Occipital lobe (tissue), 2 donors: ENCODE results near the gene YWHAG. TPM values are rescaled to one million over a fixed set of nuclear protein-coding genes. Genes with fewer than 3 reads are reported as not detected.
"Not testable (repeated sequence)": the region's sequence is repeated elsewhere in the genome, so short reads cannot be mapped to it uniquely, and the experiment has no call there.

Experiments
- DNase-seq: peaks from one replicate; lab custom pipeline; 2025; lab: John Stamatoyannopoulos, UW
- total RNA-seq: library from RNA; depleted of rRNA; stranded (reverse); fragments of >200 nt; gene quantifications from one replicate; pipeline ENCODE4 v1.2.3, GENCODE V29; 2014

YWHAG gene
- total RNA-seq, 1 donor from 2014 or later, result 387 TPM

DNA sequence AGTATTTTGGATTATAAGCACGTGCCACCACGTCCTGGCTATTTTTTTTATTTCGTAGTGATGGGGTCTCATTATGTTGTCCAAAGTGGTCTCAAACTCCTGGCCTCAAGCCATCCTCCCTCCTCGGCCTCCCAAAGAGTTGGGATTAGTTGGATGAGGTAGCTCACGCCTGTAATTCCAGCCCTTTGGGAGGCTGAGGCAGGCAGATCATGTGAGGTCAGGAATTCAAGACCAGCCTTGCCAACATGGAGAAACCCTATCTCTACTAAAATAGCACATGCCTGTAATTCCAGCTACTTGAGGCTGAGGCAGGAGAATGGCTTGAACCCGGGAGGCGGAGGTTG lies 21.8 kb upstream of the YWHAG start:
- DNase-seq, result no peak

DNA sequence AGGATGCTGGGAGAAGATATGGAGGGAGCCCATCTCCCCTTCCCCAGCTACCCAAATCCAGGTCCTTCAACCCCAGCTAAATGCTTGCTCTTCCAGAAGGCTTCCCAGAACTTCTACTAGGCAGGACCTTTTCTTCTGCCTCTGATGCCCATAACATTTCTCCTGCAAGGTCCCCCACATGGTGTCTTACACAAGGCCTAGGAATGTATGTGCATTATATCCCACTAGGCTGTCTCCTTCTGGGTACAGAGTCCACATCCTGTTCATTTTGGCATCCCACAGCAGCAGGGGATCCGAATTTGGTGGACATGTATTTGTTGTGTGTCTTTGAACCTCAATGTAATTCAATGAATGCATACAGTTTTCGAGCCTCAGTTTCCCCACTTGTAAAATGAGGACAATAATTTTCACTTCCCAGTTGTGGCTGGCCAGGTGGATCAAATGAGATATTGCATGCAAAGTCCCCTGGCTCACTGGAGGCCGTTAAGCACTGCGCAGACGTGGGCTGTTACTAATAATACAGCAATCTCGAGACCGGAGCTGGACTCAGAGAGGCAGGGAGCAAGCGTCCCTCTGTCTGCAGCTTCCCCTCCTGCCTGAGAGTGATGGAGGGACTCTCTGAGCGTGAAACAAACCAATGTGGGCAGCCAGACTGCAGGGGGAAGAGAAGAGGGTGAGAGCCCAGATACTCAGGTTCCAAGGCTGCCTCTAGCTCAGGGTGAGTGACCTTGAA lies 18.6 kb upstream of the YWHAG start:
- no peak for DNase-seq

DNA sequence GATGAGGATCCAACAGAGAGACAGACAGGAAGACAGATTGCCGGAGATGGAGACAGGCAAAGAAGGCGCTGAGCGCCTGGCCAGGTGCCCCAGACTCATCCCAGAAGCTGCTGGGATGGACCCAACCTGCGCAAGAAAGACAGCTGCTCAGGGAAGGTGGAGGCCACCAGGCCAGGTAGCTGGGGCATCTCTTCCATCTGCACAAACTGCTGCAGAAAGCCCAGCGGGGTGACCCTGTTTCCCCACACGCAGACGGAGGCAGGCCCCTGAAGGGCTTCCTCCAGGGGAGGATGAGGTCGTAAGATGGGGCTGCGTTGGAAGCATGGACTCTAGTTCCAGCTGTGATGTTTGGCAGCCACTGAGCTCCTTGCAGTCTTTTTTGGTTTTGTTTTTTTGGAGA lies 16.5 kb upstream of the YWHAG start:
- no peak for DNase-seq

- DNase-seq, result no peak
Measured at GRCh38 chr7:76372984-76373833, 14.4 kb upstream of the YWHAG start.

DNA sequence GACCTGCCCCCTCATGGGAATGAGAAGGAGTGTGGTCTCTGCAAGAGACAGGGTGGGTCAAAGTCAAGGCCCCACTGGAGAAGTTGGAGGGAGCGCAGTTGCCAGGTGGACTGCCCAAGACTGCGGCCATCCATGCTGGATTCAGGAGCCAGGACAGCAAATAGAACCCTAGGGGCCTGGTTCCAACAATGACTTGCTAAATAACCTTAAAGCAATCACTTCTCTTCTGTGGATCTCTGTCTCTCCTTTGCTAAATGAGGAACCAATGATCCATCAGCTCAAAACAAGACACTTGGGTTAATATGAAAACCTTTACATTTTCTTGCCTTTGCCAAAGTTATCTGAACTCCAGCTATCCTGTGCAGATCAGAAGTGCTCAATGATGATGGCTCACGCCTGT lies 12.6 kb upstream of the YWHAG start:
- DNase-seq, result no peak

GRCh38 chr7:76369018-76369417 lies 10.2 kb upstream of the YWHAG start:
- DNase-seq, result no peak

DNA sequence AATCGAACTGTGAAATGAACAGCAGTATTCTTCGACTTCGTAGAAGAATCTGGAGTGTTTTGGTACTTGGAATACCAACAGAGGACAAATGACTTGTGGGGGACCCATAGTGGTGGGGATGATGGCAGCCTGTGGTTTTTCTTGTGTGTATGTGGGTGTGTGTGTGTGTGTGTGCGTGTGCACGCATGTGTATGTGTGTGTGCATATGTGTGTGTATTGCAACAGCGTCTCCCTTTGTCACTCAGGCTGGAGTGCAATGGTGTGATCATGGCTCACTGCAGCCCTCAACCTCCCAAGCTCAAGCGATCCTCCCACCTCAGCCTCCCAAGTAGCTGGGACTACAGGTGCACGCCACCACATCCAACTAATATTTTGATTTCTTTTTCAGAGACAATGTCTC lies 9.4 kb upstream of the YWHAG start:
- DNase-seq, result no peak

DNA sequence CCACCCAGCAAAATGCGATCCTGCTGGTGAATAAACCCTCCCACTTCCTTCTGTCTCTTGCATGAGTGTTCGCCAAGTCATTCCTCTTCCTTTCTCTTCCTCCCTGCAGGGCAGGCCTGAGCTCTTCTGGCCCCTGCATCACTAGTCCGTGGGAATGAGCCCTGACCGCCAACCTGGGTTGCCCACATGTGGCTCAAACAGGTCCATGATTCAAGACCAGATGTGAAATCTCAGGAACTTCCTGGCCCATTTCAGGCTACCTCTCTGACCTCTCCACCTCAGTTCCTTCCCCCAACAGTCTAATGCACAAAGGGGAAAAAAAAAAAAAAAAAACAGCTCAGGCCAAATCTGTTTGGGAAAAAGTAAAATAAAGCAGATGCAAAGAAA lies 5.4 kb upstream of the YWHAG start:
- DNase-seq, result no peak

- not testable (repeated sequence) for DNase-seq
Measured at GRCh38 chr7:76363754-76364153, 5.0 kb upstream of the YWHAG start.

GRCh38 chr7:76359978-76360638 lies 1.3 kb upstream of the YWHAG start:
- DNase-seq, result no peak

DNA sequence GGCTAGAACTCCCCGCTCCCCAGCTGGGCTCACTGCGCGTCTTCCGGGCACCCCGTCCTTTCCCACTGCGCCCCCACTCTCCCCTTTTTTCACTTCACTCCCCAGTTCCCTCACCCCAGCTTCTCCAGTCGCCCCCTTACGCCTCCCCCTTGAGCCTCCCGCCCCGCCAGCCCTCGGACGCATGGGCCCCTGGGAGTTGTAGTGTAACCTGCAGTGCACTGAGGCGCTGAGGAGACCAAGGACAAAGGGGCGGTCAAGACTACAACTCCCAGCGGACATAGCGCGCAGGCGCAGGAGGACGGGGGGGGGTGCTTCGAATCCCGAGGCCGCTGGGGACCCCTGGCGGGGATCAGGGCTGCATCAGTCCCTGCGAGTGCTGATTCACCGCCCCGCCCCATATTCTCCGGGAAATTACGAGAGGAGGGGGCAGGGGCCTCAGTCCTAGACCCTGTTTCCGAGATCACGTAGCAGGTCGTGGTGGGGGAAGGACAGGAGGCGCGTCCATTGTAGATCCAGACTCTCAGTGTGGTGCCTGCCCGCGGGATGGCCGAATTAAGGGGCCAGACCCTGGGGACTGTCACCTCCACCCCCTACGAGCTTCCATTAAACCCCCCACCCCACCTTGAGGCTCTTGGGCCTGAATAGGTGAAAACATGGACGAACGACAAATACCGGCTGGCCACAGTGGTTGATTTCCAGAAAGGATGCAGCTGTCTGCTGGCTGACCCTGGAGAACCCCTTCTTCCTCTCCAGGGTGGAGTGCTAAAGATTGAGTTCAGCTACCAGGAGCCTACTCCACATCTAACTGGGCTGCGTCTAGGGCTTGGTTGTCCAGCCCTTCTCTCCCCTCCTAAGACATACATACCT lies 553 bp upstream of the YWHAG start:
- DNase-seq, result peak; percentile 99

- peak; percentile 62 for DNase-seq
Measured at GRCh38 chr7:76358011-76358480, 745 bp downstream of the YWHAG start.

DNA sequence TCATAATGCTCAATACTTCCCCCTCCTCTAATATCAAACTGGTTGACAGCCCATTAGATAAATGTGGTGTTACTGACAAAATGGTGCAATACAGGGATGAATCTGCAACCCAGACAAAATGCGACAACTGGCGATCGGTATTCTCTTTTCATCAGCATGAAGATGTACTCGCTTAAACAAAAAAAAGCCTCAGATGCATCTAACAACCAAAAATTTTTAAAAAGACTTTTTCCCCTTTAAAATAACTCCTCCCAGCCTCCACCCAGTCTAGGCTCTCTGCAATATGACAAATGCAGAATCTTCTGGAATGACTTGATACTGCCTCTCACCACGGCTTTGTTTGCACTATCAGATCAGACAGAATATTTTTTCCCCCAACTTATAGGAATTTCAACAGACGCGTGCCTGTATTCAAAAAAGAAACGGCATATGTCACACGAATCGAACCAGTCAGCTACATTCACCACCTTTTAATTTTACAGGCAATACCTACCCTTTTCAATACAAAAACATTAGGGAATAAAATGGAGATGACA lies 1.2 kb downstream of the YWHAG start:
- no peak for DNase-seq

GRCh38 chr7:76356823-76357222 lies 2.0 kb downstream of the YWHAG start:
- no peak for DNase-seq

- DNase-seq, result no peak
Measured at GRCh38 chr7:76356115-76356514, 2.7 kb downstream of the YWHAG start.

DNA sequence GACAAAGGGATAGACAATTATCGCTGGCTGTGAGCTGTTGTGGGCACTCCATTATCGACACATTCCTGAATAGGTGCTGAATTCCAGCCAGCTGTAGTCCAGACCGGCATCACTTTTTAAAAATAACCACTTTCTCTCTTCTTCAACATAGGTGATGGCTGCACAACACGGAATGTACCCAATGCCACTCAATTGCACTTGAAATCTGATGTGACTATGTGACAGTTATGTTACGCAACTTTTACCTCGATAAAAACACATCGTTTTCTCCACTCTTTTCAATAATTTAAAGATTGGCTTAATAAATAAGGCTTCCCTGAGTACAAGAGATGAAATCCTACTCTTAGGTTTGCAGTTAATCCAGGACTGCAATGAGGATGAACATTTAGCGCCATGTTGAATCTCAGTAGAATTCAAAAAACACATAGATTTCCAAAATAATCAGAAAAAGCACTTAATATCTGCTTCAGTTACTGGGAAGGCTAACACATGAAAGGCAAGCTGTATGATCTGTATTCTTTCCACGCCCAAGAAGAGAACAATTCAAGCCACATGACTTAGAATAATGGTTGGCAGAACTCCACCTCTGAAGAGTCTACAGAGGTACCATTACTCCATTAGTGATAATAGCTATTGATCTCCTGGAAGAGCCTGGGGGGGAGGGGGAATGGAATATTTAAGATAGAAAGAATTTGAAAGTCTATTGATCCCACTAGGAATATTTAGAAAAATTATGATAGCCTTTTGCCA lies 3.6 kb downstream of the YWHAG start:
- no peak for DNase-seq

DNA sequence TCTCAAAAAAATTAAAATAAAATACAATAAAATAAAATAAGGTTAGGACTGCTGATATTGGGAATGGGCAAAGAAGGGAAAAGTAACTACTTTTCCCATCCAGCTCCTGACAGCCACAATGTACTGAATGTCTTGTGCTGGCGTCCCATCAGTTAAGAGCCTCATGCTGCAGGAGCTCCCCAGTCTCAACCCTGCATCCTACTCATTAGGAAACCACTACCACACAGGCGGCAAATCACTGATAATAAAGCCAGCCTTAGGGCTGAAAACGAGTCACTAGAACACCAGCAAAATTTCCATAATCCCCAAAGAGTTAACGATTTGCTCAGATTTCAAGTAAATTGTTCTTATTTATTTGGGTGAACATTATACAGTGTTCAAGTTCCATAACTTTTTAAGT lies 4.3 kb downstream of the YWHAG start:
- no peak for DNase-seq

GRCh38 chr7:76353744-76354143 lies 5.0 kb downstream of the YWHAG start:
- no peak for DNase-seq

- peak; percentile 24 for DNase-seq
Measured at GRCh38 chr7:76352193-76352592, 6.6 kb downstream of the YWHAG start.

DNA sequence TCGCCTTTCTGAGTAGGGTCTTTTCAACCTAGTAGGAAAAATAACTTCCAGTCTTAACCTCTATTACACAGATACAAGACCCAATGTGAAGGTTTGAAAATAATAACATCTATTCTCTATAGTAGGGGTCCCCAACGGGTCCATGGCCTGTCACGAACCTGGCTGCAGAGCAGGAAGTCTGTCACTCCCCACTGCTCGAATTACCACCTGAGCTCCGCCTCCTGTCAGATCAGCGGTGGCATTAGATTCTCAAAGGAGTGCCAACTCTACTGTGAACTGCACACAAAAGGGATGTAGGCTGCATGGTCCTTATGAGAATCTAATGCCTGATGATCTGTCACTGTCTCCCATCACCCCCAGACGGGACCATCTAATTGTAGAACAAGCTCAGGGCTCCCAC lies 7.4 kb downstream of the YWHAG start:
- no peak for DNase-seq
